ENCODE results near the gene GEMIN4. TPM values are rescaled to one million over a fixed set of nuclear protein-coding genes. Genes with fewer than 3 reads are reported as not detected.

The GEMIN4 gene
- total RNA-seq, 4 donors from 2014 or later = 15.4 to 21.2 (median 19.0) TPM

GRCh38 chr17:728911-729310 is 23.2 kb downstream of the GEMIN4 start:
- 95% methylated on average over 5 of the region's 5 CpGs for WGBS

GRCh38 chr17:726271-726919 is 25.7 kb downstream of the GEMIN4 start:
- Histone ChIP-seq H3K36me3 (no peaks in the 10 kb centered on the region), H3K27me3 (no peaks in the 10 kb centered on the region), H3K4me3 (no peak overlapping the region), H3K9me3 (no peaks in the 10 kb centered on the region), H3K27ac (replicated peaks in 1 of 4) (no peak overlapping the region), H3K4me1 (peaks cover 0 to 9% (median 4%) of the 10 kb centered on the region in 4 donors)
- intact Hi-C loops (cut with DNase I) = no loop called here
- no peak for TF ChIP-seq EP300 (IDR thresholded peaks at IDR 0.05)
- no peak for TF ChIP-seq POLR2A (IDR thresholded peaks at IDR 0.05; ENCODE audit: low read depth)
- TF ChIP-seq, protein P1, sequence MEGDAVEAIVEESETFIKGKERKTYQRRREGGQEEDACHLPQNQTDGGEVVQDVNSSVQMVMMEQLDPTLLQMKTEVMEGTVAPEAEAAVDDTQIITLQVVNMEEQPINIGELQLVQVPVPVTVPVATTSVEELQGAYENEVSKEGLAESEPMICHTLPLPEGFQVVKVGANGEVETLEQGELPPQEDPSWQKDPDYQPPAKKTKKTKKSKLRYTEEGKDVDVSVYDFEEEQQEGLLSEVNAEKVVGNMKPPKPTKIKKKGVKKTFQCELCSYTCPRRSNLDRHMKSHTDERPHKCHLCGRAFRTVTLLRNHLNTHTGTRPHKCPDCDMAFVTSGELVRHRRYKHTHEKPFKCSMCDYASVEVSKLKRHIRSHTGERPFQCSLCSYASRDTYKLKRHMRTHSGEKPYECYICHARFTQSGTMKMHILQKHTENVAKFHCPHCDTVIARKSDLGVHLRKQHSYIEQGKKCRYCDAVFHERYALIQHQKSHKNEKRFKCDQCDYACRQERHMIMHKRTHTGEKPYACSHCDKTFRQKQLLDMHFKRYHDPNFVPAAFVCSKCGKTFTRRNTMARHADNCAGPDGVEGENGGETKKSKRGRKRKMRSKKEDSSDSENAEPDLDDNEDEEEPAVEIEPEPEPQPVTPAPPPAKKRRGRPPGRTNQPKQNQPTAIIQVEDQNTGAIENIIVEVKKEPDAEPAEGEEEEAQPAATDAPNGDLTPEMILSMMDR (IDR thresholded peaks at IDR 0.05) = no peak
- TF ChIP-seq POLR2AphosphoS5 (IDR thresholded peaks at IDR 0.05) = no peak
- no peak for DNase-seq (ENCODE audit: extremely low spot score)
- 75% methylated on average over 16 of the region's 20 CpGs for WGBS

More at GRCh38 chr17:728911-729310, 23.2 kb downstream of the GEMIN4 start:
- Histone ChIP-seq H3K27me3 (no peaks in the 10 kb centered on the region), H3K36me3 (no peaks in the 10 kb centered on the region), H3K4me3 (no peak overlapping the region), H3K27ac (replicated peaks in 1 of 4) (no peak overlapping the region), H3K4me1 (peaks cover 4 to 23% (median 19%) of the 10 kb centered on the region in 4 donors), H3K9me3 (no peaks in the 10 kb centered on the region)
- intact Hi-C loops (cut with DNase I) = no loop called here
- TF ChIP-seq POLR2A (IDR thresholded peaks at IDR 0.05; ENCODE audit: low read depth) (no peak), POLR2AphosphoS5 (IDR thresholded peaks at IDR 0.05) (no peak), EP300 (IDR thresholded peaks at IDR 0.05) (no peak)
- TF ChIP-seq, protein P1 (IDR thresholded peaks at IDR 0.05) = no peak
- no peak for DNase-seq (ENCODE audit: extremely low spot score)

- Histone ChIP-seq H3K27me3 (no peaks in the 10 kb centered on the region), H3K4me1 (peaks cover 0 to 3% (median 0%) of the 10 kb centered on the region in 4 donors), H3K4me3 (no peak overlapping the region), H3K9me3 (no peaks in the 10 kb centered on the region), H3K27ac (replicated peaks in 1 of 4) (no peak overlapping the region), H3K36me3 (no peaks in the 10 kb centered on the region)
- intact Hi-C loops (cut with DNase I) = no loop called here
- TF ChIP-seq POLR2A (IDR thresholded peaks at IDR 0.05; ENCODE audit: low read depth) (no peak), POLR2AphosphoS5 (IDR thresholded peaks at IDR 0.05) (no peak), EP300 (IDR thresholded peaks at IDR 0.05) (no peak)
- TF ChIP-seq, protein P1 (IDR thresholded peaks at IDR 0.05) = no peak
- DNase-seq (ENCODE audit: extremely low spot score) = no peak
- 91% methylated on average over 10 of the region's 12 CpGs for WGBS
Observed at GRCh38 chr17:725746-726145, 26.3 kb downstream of the GEMIN4 start.

DNA sequence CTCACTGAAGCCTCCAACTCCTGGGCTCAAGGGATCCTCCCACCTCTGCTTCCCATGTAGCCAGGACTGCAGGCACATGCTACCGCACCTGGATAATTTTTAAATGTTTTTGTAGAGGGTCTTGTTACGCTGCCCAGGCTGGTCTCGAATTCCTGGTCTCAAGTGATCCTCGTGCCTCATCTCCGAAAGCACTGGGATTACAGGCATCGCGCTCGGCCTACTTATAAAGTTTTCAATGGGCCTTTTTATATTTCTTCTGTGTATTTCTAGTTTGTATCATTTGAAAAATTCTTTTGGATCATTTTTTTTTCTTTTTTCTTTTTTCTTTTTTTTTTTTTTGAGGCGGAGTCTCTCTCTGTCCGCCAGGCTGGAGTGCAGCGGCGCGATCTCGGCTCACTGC is 27.0 kb downstream of the GEMIN4 start:
- no peak overlapping the region for H3K27ac ChIP-seq (replicated peaks in 1 of 4)
- no peaks in the 10 kb centered on the region for H3K36me3 ChIP-seq
- no peaks in the 10 kb centered on the region for H3K4me1 ChIP-seq
- H3K27me3 ChIP-seq = no peaks in the 10 kb centered on the region
- 97% methylated on average over 14 of the region's 14 CpGs for WGBS
- H3K4me3 ChIP-seq = no peak overlapping the region
- DNase-seq (ENCODE audit: extremely low spot score) = no peak
- TF ChIP-seq, protein P1 (IDR thresholded peaks at IDR 0.05) = no peak
- TF ChIP-seq EP300 (IDR thresholded peaks at IDR 0.05) = no peak
- TF ChIP-seq POLR2A (IDR thresholded peaks at IDR 0.05; ENCODE audit: low read depth) = no peak
- TF ChIP-seq POLR2AphosphoS5 (IDR thresholded peaks at IDR 0.05) = no peak
- H3K9me3 ChIP-seq = no peaks in the 10 kb centered on the region
- intact Hi-C loops (cut with DNase I) = no loop called here

GRCh38 chr17:721540-721937 is 30.5 kb downstream of the GEMIN4 start:
- intact Hi-C loops (cut with DNase I) = no loop called here
- H3K9me3 ChIP-seq = no peaks in the 10 kb centered on the region
- H3K27me3 ChIP-seq = no peaks in the 10 kb centered on the region
- H3K4me3 ChIP-seq = no peak overlapping the region
- no peak overlapping the region for H3K27ac ChIP-seq (replicated peaks in 1 of 4)
- TF ChIP-seq EP300 (IDR thresholded peaks at IDR 0.05) (no peak), POLR2AphosphoS5 (IDR thresholded peaks at IDR 0.05) (no peak), POLR2A (IDR thresholded peaks at IDR 0.05; ENCODE audit: low read depth) (no peak)
- TF ChIP-seq, protein P1 (IDR thresholded peaks at IDR 0.05) = no peak
- peaks cover 0 to 14% (median 6%) of the 10 kb centered on the region in 4 donors for H3K4me1 ChIP-seq
- WGBS = 83% methylated on average over 5 of the region's 5 CpGs
- H3K36me3 ChIP-seq = no peaks in the 10 kb centered on the region
- no peak for DNase-seq (ENCODE audit: extremely low spot score)

All from esophagus muscularis mucosa (tissue), 4 donors.